Activated T-helper 2 cell treated with anti-CD3 and anti-CD28 coated beads, Interferon-gamma antibody, Interleukin-2, Interleukin-4, amounts not matched to agents 10 μg/mL and 5 μg/mL and 100 μg/mL, durations not matched to agents 14 hours and 24 hours and 36 hours (primary cell): ENCODE data around the gene C5orf22. TPM values are rescaled to one million over a fixed set of nuclear protein-coding genes. Genes with fewer than 3 reads are reported as not detected.
A peak's percentile ranks its signal among the peaks of the same experiment; 100 is the strongest.

Source experiments
- DNase-seq: peaks from one replicate; pipeline ENCODE4 v3.0.0; 2021; ENCODE audit warnings: low spot score
- H3K27ac Mint-ChIP-seq: one replicate; pipeline ENCODE4 v1.8.0; 2021; ENCODE audit warnings: mixed read lengths
- H3K27me3 Mint-ChIP-seq: one replicate; pipeline ENCODE4 v1.8.0; 2021; ENCODE audit warnings: low read depth, mixed read lengths
- H3K36me3 Mint-ChIP-seq: one replicate; pipeline ENCODE4 v1.8.0; 2021; ENCODE audit warnings: low read depth, mixed read lengths
- H3K4me1 Mint-ChIP-seq: one replicate; pipeline ENCODE4 v1.8.0; 2021; ENCODE audit warnings: low read depth, mixed read lengths
- H3K4me3 Mint-ChIP-seq: one replicate; pipeline ENCODE4 v1.8.0; 2021; ENCODE audit warnings: low read depth, mild to moderate bottlenecking, moderate library complexity, mixed read lengths
- H3K9me3 Mint-ChIP-seq: one replicate; pipeline ENCODE4 v1.8.0; 2021; ENCODE audit warnings: mixed read lengths
- intact Hi-C: fragments of 100-400 bp; cut with micrococcal nuclease; formaldehyde crosslinking; loops from one replicate; pipeline ENCODE4 v1.15.1; 2023
- total RNA-seq: library from RNA; stranded (reverse); gene quantifications from 2 replicates; pipeline ENCODE4 v1.2.3, GENCODE V29; 2022

Gene C5orf22
- 34.3 and 37.6 TPM in 2 replicates for total RNA-seq

DNA sequence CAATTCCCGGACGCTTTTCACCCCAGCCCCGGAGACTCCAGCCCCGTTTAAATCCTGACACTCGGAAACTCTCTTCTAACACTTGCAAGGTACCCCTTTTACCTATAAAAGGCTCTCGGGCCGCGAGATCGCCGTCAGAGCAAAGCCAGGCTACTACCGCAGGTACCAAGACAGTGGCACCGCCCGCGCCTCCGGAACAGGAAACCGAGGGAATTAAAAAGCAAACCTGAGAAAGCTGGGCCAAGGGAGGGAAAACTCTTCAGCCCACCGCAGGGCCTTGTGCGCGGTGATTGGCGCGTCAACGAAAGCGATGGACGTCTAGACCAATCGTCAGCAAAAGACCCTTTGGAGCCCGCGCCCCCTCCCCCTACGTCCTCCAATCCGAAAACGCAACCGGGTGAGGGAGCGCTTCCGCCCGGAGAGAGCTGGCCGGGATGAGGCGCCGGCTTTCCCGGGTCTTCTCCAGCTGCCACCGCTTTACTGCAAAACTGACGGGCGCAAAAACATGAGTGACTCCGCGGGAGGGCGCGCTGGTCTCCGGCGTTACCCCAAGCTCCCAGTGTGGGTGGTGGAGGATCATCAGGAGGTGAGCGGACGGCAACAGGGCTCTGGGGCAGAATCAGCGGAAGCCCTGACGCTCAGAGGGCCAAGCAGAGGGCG is at the start of gene C5orf22, which contains the start of gene DROSHA:
TSS of gene C5orf22 (plus strand) at position 414 of the 660 bp plus-strand sequence. CDS start at position 506, 92 bp downstream.
TSS of gene DROSHA (minus strand) at position 206 of the 660 bp plus-strand sequence. CDS start 3,034 bp downstream, outside the sequence.
- Mint-ChIP-seq H3K4me1 (peaks cover 37% of the 10 kb centered on the region), H3K9me3 (no peaks in the 10 kb centered on the region), H3K27me3 (no peaks in the 10 kb centered on the region), H3K27ac (peak within 1 kb of the TSS; percentile 90), H3K36me3 (peaks cover 78% of the 10 kb centered on the region), H3K4me3 (peak within 1 kb of the TSS; percentile 94)
- peak; percentile 89 for DNase-seq
- intact Hi-C loops, result loop anchor here (5.0 kb wide), 1 partner anchor 105 kb away; the partner anchor contains the start of gene PDZD2

DNA sequence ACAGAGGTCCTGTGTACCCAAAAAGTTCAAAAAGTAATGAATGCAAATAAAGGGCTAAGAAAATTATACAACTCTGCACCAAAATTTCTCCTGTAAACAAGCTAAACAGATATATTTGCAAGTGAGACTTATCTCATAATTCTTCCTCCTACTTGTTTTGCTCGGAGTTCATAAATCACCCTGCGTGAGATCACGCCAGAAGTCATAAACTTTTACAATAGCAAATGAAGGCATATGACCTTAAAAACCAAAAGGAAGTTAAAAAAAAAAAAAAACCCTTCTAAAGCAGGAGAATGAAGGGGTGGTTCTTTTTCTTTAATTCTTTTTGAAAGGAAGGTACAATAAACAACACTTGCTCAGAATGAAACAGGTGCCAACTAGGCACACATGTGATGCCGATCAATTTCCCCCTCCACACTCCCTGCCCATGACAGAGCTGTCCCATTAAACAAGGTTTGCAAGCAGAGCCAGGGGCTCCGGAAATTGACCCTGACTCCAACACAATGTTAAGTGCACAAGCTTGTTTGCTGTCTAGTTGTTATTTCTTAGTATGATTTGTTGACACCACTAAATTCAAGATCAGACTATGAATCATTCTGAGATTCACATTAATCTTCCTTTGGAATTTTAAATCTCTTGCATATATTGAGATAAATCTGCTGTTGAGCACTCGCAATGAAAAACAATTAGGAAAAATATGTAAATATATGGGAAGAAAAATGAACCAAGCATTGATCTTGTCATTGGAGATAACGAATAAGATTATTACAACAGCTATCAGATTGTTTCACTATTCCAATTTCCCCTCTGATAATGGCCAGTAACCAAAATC is 46.5 kb upstream of the C5orf22 start:
- Mint-ChIP-seq H3K4me1 (no peaks in the 10 kb centered on the region), H3K27me3 (no peaks in the 10 kb centered on the region), H3K36me3 (peaks cover 52% of the 10 kb centered on the region), H3K4me3 (no peak overlapping the region), H3K27ac (no peak overlapping the region), H3K9me3 (no peaks in the 10 kb centered on the region)
- no peak for DNase-seq
- intact Hi-C loops, result no loop called here

DNA sequence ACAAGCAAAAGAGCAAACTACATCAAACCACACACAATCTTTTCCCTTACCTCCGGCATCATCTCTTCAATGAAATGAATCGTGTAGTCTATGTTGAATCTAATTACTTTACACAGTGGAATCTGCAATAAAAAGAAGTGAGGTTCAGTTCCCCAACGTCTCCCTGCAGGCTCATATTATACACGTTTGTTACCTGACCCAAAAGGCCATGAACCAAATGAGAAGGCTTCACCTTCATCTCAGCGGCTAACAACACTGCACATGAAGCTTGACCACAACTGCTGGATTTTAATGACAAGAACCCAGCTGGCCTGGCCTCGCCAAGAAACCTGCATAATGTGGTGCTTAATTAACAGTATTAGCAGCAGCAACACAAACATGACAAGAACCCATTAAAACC is 45.7 kb upstream of the C5orf22 start:
- intact Hi-C loops, result no loop called here
- DNase-seq, result no peak
- Mint-ChIP-seq H3K27me3 (no peaks in the 10 kb centered on the region), H3K4me3 (no peak overlapping the region), H3K9me3 (no peaks in the 10 kb centered on the region), H3K4me1 (no peaks in the 10 kb centered on the region), H3K36me3 (peaks cover 54% of the 10 kb centered on the region), H3K27ac (no peak overlapping the region)

DNA sequence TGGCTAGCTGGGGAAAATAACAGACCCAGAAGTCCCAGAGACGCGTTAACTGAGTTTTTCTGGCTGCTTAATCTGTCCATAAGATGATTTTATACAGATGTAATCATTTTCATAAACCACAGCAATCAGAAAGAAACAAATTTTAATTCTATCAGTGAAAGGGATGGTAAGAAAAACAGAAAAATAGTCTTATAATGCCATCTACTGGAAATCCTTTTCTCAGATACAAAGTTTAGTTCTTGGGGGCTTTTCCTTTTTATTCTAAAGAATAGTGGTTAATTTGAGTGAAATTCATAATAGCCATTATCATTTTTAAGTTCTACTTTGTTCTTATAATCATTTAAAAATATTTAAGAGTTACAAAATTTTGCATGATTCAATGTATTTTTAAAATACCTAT is 44.6 kb upstream of the C5orf22 start:
- no peak for DNase-seq
- Mint-ChIP-seq H3K27ac (no peak overlapping the region), H3K4me1 (no peaks in the 10 kb centered on the region), H3K27me3 (no peaks in the 10 kb centered on the region), H3K4me3 (no peak overlapping the region), H3K36me3 (peaks cover 52% of the 10 kb centered on the region), H3K9me3 (no peaks in the 10 kb centered on the region)
- intact Hi-C loops, result no loop called here

DNA sequence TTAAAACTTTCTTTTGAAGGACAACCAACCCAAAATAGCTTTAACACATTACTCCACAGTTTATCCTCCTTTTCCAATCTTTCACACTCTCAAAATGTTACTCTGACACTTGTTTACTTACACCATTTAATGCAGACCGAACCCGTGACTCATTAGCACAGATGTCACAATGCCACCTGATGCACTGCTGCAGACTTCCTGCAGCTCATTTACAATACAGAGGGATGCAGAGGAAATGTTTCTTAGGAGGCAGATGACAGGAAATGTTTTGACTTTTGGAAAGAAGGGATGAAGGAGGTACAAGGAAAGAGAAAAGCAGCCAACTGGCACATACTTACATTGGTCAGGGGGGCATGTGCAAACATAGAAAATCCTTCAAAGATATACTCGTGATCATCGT is 39.2 kb upstream of the C5orf22 start:
- no peak overlapping the region for H3K27ac Mint-ChIP-seq
- intact Hi-C loops, result no loop called here
- no peaks in the 10 kb centered on the region for H3K9me3 Mint-ChIP-seq
- no peak overlapping the region for H3K4me3 Mint-ChIP-seq
- no peak for DNase-seq
- H3K36me3 Mint-ChIP-seq, result peaks cover 64% of the 10 kb centered on the region
- no peaks in the 10 kb centered on the region for H3K27me3 Mint-ChIP-seq
- H3K4me1 Mint-ChIP-seq, result no peaks in the 10 kb centered on the region

DNA sequence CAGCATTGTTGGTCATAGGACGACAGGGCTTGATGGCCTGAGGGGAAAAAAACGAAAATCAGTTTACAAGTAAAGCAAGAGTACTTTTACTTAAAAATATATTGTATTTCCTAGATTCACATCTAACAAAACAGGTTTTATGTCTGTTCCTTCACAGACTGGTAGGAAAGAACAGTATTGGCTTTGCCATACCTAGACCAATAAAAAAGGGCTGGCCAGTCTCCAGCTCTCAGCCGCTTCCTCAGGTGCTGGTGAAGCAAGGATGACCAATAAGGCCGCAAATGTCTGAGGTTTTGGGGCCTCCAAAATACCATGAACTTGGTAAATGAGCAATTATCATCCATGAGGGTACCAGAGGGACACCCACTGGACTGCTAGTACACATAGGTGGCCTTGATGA is 36.8 kb upstream of the C5orf22 start:
- no peak overlapping the region for H3K4me3 Mint-ChIP-seq
- DNase-seq, result no peak
- H3K27me3 Mint-ChIP-seq, result no peaks in the 10 kb centered on the region
- no peaks in the 10 kb centered on the region for H3K9me3 Mint-ChIP-seq
- no peak overlapping the region for H3K27ac Mint-ChIP-seq
- intact Hi-C loops, result no loop called here
- no peaks in the 10 kb centered on the region for H3K4me1 Mint-ChIP-seq
- H3K36me3 Mint-ChIP-seq, result peaks cover 67% of the 10 kb centered on the region

DNA sequence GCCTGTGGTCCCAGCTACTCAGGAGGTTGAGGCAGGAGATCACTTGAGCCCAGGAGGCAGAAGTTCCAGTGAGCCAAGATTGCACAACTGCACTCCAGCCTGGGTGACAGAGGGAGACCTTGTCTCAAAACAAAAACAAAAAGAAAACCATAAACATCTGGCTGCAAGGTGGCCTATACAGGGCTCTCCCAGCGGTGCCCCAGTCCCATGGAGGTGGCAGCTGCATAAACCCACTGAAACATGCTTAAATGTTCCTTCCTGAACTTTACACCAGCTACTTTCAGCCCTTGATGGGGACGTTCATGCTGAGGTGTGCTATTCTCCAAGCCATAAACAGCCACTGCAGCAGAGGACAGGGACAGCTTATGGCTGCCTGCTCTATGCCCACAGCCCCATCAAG is 35.8 kb upstream of the C5orf22 start:
- Mint-ChIP-seq H3K36me3 (peaks cover 69% of the 10 kb centered on the region), H3K4me1 (no peaks in the 10 kb centered on the region), H3K4me3 (no peak overlapping the region), H3K27ac (no peak overlapping the region), H3K9me3 (no peaks in the 10 kb centered on the region), H3K27me3 (no peaks in the 10 kb centered on the region)
- intact Hi-C loops, result no loop called here
- no peak for DNase-seq

DNA sequence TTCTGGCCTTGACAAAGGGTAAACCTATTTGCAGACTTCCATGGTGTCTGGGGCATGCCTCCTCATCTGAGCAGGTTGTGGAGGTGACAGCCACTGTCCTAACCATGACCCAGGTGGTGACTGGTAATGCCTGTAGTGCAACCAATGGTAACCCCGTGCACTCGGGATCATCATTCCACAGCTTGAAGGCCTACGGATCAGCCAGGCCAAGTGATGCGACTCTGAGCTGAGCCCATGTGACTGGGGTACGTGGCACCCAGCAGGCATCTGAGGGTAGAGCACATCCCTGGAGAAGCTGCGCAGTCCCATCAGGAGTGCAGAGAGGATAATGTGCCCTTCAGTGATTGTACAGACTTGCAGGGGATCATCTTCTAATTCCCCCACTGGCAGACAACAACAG is 35.2 kb upstream of the C5orf22 start:
- Mint-ChIP-seq H3K4me1 (no peaks in the 10 kb centered on the region), H3K9me3 (no peaks in the 10 kb centered on the region), H3K36me3 (peaks cover 73% of the 10 kb centered on the region), H3K27ac (no peak overlapping the region), H3K27me3 (no peaks in the 10 kb centered on the region), H3K4me3 (no peak overlapping the region)
- intact Hi-C loops, result no loop called here
- no peak for DNase-seq

DNA sequence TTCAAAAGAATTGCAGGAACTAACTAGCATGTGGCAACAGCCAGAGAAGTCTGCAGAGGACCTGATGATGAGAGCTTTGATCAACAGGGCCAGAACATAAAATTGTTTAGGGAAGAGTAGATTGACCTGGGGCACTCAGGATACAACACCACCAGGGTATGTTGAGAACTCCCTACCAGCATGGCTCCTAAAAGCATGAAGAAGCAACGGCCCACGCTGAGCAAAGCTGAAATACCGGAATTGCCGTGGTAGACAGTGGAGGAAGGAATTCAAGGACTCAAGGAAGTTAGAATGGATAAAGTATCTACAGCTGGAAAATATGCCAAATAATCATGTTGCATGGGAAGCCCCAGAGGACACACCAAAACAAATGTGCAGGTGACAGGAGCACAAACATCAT is 31.8 kb upstream of the C5orf22 start:
- Mint-ChIP-seq H3K27ac (no peak overlapping the region), H3K4me1 (no peaks in the 10 kb centered on the region), H3K4me3 (no peak overlapping the region), H3K27me3 (no peaks in the 10 kb centered on the region), H3K36me3 (peaks cover 80% of the 10 kb centered on the region), H3K9me3 (no peaks in the 10 kb centered on the region)
- no peak for DNase-seq
- intact Hi-C loops, result no loop called here

DNA sequence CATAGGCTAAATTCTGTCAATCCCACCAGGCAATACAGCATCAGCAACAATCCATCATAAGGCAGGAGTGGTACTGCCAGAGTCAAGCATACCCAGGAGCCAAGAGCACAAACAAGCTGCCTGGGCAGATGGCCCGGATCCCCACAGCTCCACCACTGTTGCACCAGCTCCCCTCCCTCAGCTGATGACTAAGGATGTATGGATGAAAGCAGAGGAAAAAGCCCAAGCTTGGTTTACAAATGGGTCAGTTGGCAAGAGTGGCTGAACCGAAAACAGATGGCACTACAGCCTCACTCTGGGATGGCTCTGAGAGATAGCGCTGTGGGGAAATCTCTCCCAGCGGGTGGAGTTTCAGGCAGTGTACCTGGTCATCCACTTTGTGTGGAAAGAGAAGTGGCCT is 29.6 kb upstream of the C5orf22 start:
- Mint-ChIP-seq H3K27me3 (no peaks in the 10 kb centered on the region), H3K4me1 (no peaks in the 10 kb centered on the region), H3K36me3 (peaks cover 79% of the 10 kb centered on the region), H3K4me3 (no peak overlapping the region), H3K27ac (no peak overlapping the region), H3K9me3 (no peaks in the 10 kb centered on the region)
- no peak for DNase-seq
- intact Hi-C loops, result no loop called here

DNA sequence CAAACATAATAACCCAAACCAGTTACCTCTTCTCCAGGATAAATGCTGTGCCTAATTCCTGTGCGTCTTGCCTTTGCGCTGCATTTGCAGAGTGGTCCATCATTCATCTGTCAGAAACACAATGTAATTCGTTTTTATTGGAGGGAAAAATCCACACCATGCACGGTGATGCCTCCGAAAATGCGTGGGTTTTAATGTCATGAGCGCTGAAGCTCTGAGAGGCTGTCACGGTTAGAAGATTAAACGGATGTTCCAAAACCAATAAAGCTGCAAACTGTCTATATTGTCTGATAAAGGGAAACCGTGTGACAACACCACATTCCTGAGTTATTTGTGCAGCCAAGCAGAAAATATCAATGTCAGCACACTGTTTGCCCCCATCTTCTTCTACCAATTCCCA is 27.6 kb upstream of the C5orf22 start:
- Mint-ChIP-seq H3K9me3 (no peaks in the 10 kb centered on the region), H3K36me3 (peaks cover 76% of the 10 kb centered on the region), H3K4me1 (no peaks in the 10 kb centered on the region), H3K27me3 (no peaks in the 10 kb centered on the region), H3K27ac (no peak overlapping the region), H3K4me3 (no peak overlapping the region)
- intact Hi-C loops, result no loop called here
- DNase-seq, result no peak

DNA sequence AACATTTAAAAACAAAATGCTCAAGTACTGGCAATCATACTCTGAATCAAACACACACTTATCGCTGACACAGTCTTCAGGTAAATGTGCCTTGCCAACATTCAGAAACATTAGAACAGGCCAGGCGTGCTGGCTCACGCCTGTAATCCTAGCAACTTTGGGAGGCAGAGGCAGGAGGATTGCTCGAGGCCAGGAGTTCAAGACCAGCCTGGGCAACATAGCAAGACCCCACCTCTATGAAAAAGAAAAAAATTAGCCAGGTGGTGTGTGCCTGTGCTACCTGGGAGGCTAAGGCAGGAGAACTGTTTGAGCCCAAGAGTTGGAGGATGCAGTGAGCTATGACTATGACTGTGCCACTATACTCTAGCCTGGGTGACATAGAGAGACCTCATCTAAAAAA is 20.8 kb upstream of the C5orf22 start:
- no peaks in the 10 kb centered on the region for H3K27me3 Mint-ChIP-seq
- intact Hi-C loops, result no loop called here
- no peak overlapping the region for H3K4me3 Mint-ChIP-seq
- no peak overlapping the region for H3K27ac Mint-ChIP-seq
- peaks cover 77% of the 10 kb centered on the region for H3K36me3 Mint-ChIP-seq
- no peaks in the 10 kb centered on the region for H3K4me1 Mint-ChIP-seq
- no peaks in the 10 kb centered on the region for H3K9me3 Mint-ChIP-seq
- DNase-seq, result no peak

DNA sequence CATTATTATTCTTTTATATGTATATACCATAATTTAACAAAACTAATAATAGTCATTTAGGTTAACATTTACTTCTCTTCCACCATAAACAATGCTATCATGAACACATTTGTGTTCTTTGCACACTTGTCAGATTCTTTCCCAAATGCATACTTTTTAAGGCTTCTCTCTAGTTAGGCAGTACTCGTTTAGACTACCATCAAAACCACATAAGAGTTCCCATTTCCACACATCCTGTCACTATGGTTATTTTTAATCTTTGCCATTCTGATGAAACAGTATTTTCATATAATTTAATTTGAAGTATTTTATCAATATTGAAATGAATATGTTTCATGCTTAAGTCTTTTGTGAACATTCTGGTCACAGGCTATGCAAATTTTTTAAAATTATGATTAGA is 15.3 kb upstream of the C5orf22 start:
- Mint-ChIP-seq H3K36me3 (peaks cover 57% of the 10 kb centered on the region), H3K4me1 (peaks cover 6% of the 10 kb centered on the region), H3K4me3 (no peak overlapping the region), H3K27me3 (no peaks in the 10 kb centered on the region), H3K27ac (no peak overlapping the region), H3K9me3 (no peaks in the 10 kb centered on the region)
- DNase-seq, result no peak
- intact Hi-C loops, result no loop called here
